DMS53 (cell line): Measurements from ENCODE around the gene BBIP1.

Experiments
- DNase-seq: peaks from one replicate; lab custom pipeline; 2025; lab: John Stamatoyannopoulos, UW

The BBIP1 gene

GRCh38 chr10:110918643-110919348 is at the start of gene BBIP1:
Gene BBIP1, minus strand, starts transcription at chr10:110919180. Its CDS starts 1,023 bp downstream, at chr10:110918157.
- DNase-seq = peak; percentile 100

DNA sequence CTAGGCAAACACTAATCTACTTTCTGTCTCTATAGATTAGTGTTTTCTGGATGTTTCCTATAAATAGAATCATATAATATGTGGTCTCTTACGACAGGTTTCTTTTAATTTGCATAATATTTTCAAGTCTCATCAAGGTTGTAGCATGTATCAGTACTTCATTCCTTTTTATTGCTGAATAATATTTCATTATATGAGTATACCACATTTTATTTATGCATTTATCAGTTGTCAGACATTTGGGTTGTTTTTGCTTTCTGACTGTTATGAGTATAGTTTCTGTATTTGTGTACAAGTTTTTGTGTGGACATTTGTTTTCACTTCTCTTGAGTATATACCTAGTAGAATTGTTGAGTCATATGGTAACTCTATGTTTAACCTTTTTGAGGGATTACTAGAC is 48.7 kb upstream of the BBIP1 start:
- no peak for DNase-seq

DNA sequence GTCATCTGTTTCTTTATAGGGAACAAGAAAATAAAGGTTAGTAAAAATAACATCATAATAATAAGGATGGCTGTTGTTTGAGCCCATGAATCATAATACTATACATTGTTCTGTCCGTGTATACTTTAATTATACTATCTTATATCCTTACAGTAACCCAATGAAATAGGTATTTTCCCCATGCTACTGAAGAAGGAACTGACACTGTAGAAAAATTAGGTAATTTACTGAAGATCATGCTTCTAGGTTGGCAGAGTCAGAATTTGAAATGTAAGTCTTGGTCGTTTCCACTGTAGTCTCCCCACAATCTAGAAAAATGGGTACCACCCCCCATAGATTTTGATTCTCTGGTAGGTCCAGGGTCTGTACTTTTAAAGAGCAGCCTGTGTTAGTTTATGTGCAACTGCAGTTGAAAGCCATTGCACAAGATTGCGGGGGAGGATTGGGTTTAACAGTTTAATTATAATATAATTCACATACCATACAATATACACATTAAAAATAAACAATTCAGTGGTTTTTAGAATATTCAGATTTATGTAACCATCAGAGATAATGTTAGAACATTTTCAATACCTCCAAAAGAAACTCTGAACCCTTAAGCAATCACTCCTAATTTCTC is 48.1 kb upstream of the BBIP1 start:
- DNase-seq = no peak

- no peak for DNase-seq
Observed at GRCh38 chr10:110966146-110966545, 47.2 kb upstream of the BBIP1 start.

GRCh38 chr10:110965216-110965615 is 46.2 kb upstream of the BBIP1 start:
- no peak for DNase-seq

GRCh38 chr10:110964681-110965080 is 45.7 kb upstream of the BBIP1 start:
- DNase-seq = no peak

GRCh38 chr10:110963162-110963561 is 44.2 kb upstream of the BBIP1 start:
- DNase-seq = no peak

- no peak for DNase-seq
Observed at GRCh38 chr10:110962443-110962842, 43.5 kb upstream of the BBIP1 start.

DNA sequence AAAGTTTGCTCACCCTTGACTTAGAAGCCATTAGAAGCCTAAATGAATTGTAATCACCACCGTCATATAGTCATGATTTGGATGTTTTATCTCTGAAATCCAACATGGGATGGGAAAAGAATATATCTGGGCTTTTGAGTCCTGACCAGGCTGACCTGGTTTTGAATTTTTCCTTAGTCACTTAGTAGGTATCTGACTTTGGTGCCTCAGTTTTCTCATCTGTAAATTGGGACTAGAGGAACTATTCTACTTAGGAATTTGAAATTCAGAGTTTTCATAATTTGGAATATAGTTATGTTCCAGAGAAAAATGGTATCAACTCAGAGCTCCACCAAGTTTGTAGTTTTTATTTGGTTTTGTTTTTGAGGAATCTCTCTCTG is 41.3 kb upstream of the BBIP1 start:
- DNase-seq = no peak

DNA sequence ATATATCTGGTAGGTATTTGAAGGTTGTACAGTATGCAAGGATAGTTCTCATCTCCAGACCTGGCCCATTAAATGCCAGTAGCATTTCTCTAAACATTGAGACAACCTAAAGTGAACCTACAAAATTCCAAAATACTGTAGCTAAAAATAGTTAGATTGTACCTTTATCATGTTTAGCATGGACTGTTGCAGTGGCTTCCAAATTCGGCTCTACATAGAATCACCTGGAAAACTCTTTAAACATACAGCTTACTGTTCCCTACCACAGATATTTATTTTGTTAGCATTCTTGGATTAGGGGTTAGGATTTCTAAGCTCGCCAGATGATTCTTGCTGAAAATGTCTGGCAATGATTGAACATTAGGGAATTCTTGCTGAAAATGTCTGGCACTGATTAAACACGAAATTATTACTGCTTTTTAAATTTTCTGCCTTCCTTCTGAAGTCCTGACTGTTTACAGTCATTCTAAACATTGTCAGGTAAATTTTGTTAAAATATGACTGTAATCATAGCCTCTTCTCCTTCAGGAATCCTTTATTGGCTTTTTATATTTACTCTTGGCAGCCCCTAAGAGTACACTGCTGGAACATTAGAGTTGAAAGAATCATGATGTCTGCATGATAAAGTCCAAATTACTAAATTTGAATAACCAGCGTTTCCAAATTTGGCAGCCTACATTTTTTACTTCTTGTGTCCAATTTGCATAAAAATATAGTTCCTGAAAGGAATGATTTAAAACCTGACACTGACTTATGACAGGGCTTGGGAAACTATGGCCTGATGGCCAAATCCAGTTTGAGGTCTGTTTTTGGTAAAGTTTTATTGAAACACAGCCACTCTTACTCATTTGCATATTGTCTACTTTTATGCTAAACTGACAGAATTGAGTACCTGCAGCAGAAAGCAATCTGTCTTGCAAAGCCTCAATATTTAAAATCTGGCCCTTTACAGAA is 40.7 kb upstream of the BBIP1 start:
- DNase-seq = no peak

- DNase-seq = no peak
Observed at GRCh38 chr10:110957606-110958005, 38.6 kb upstream of the BBIP1 start.

DNA sequence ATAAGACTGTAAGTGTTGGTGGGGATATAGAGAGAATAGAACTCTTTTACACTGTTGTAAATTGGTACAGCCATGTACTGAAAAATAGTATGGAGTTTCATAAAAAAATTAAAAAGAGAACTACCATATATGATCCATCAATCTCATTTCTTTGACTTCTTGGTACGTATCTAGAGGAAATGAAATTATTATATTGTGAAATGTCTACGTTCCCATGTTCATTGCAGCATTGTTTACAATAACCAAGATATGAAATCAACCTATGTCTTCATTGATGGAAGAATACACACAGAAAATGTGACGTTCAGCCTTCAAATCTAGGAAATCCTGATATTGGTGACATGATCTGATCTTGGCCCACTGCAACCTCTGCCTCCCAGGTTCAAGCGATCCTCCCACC is 32.4 kb upstream of the BBIP1 start:
- DNase-seq = no peak

- DNase-seq = no peak
Observed at GRCh38 chr10:110947061-110947595, 28.1 kb upstream of the BBIP1 start.

DNA sequence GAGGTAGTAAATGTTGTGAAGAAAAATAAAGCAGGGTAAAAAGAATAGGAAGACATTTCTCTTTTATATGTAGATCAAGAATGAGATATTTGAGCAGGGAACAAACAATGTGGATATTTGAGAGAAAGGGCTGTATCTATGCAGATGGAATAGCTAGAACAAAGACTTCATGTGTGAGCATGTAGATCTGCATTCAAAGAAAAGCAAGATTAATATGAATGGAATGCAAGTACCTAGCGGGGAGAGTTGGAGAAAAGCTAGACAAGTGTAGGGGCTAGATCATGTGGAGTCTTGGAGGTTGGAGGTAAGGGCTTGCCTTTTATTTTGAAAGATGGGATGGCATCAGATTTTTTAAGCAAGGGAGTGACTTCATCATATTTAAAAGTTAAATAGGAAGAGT is 27.5 kb upstream of the BBIP1 start:
- DNase-seq = no peak

DNA sequence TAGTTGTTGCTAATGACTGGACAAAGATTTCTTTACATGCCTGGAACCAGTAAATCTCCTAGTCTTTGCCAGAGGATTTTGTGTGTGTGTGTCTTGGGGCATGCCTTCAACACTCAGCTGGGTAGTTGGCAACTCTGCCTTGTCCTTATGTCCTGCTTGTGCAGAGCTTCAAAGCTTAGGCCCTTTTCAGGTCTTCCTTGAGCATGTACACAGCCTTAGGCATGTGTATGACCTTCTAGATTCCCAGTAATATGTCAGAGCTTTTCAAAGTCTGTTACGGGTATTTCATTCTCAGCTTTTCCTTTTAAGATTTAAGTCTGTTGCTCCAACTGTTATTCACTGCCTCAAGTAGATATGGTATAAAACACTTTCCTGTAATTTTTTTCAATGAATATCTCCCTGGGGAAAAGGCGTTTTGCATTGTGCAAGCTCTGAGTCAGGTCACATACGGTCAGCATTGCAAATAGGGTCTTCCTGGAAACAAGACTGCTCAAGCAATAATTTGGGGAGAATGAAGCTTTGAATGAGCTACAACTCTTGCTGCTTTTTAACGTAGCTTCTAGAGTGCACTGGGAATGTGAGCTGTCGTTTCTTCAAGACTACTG is 25.9 kb upstream of the BBIP1 start:
- no peak for DNase-seq

DNA sequence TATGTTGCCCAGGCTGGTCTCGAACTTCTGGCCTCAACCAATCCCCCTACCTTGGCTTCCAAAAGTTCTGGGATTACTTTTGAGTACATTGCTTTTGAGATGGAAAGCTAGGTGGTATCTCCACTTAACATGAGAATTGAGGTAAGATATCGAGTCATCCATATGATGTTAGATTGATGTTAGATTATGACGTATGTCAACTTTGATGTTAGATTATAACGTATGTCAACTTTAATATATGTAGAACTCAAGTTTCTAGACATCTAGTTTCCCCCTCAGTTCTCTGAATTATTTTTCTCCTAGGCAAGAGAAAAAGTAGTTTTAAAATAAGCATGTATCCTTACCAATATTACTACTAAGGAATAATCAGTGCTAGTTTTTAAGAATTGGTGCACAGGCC is 20.4 kb upstream of the BBIP1 start:
- no peak for DNase-seq

- DNase-seq = no peak
Observed at GRCh38 chr10:110936757-110937156, 17.8 kb upstream of the BBIP1 start.

- DNase-seq = peak; percentile 46
Observed at GRCh38 chr10:110932505-110933180, 13.7 kb upstream of the BBIP1 start.

- no peak for DNase-seq
Observed at GRCh38 chr10:110931769-110932381, 12.9 kb upstream of the BBIP1 start.

DNA sequence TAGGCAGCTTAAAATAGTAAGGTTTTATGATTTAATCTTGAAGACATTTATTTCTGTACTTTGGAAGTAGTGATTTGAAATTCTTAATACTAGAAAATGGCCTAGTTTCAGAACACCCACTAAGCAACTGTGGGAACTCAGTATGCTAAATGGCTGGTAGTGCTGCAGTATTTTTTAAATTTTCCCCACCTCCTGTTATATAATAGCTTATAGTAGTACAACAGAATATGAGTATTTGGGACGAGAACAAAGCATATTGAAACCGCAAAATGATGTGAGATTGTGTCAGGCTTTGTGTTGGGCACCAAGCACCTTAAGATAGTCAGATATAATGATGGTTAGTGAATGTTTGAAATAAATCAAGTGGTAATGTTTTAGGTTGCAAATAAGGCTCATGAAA is 8.5 kb upstream of the BBIP1 start:
- no peak for DNase-seq

DNA sequence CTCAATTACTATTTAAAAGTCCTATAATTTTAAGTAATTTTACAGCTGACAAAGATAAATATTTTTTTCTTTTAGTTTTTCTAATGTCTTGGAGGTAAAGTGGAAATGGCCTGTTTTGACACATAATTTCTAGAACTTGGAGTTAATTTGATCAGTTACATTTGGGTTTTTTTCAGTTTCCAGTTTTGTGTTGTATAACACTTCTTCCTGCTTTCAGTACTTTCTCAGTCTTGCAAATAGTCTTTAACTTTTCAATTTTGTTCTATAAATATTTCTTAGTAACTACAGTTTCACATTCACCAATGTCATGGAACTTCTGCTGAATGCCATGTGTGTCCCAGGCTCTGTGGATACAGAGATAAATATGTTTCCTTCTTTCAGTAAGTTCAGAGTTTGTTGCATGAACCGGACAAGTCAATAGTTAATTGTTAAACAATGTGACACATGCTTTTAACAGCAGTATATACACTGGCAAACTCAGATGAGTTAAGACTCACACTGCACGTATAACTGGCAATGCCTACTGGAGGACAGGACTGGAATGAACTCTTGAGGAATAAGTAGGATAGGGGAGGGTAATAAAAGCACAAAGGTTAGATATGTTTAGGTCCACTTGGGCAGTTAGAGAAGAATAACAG is 5.0 kb upstream of the BBIP1 start:
- peak; percentile 6 for DNase-seq
